GM19025 (cell line): ENCODE results near the gene CMIP.

Experiments
- ATAC-seq: cut with Tn5 transposase; IDR thresholded peaks from one replicate; pipeline ENCODE4 v1.9.1; 2021; ENCODE audit warnings: mild to moderate bottlenecking, low read depth, moderate library complexity; ENCODE audit not compliant: unreplicated experiment

Gene CMIP

GRCh38 chr16:81558444-81559175, 114.0 kb downstream of the CMIP start:
- ATAC-seq: no peak

- no peak for ATAC-seq
Observed at GRCh38 chr16:81560979-81561657, 116.5 kb downstream of the CMIP start.

- no peak for ATAC-seq
Observed at GRCh38 chr16:81562174-81562849, 117.7 kb downstream of the CMIP start.

GRCh38 chr16:81562926-81563325, 118.3 kb downstream of the CMIP start:
- no peak for ATAC-seq

GRCh38 chr16:81564421-81564911, 119.9 kb downstream of the CMIP start:
- ATAC-seq: no peak

GRCh38 chr16:81565321-81566028, 120.9 kb downstream of the CMIP start:
- no peak for ATAC-seq

GRCh38 chr16:81566086-81567007, 121.7 kb downstream of the CMIP start:
- ATAC-seq: no peak

- no peak for ATAC-seq
Observed at GRCh38 chr16:81567087-81567486, 122.5 kb downstream of the CMIP start.

GRCh38 chr16:81567987-81568748, 123.6 kb downstream of the CMIP start:
- ATAC-seq: no peak

- no peak for ATAC-seq
Observed at GRCh38 chr16:81568749-81569087, 124.1 kb downstream of the CMIP start.

- no peak for ATAC-seq
Observed at GRCh38 chr16:81569361-81570034, 124.9 kb downstream of the CMIP start.

- no peak for ATAC-seq
Observed at GRCh38 chr16:81570151-81570846, 125.7 kb downstream of the CMIP start.

- no peak for ATAC-seq
Observed at GRCh38 chr16:81571175-81571574, 126.6 kb downstream of the CMIP start.

- ATAC-seq: no peak
Observed at GRCh38 chr16:81571592-81572385, 127.2 kb downstream of the CMIP start.

GRCh38 chr16:81572386-81573144, 128.0 kb downstream of the CMIP start:
- ATAC-seq: no peak

GRCh38 chr16:81573533-81574020, 129.0 kb downstream of the CMIP start:
- no peak for ATAC-seq
